HCT116 (cell line): Measurements from ENCODE around the gene ZNF862. TPM values are rescaled to one million over a fixed set of nuclear protein-coding genes. Genes with fewer than 3 reads are reported as not detected.

Experiments
- ATAC-seq: fragments of 200-7000 bp; cut with Tn5 transposase; 2 replicates; pipeline ENCODE4 v1.9.1; 2020; ENCODE audit warnings: mild to moderate bottlenecking, moderate library complexity
- BruUV-seq: library from RNA; stranded (reverse); fragments of 400-500 nt; replicated peaks from 2 replicates; lab custom pipeline; 2021; lab: Mats Ljungman, UMichigan
- CTCF ChIA-PET: fragments of 300-600 bp; sonication (Branson Sonifier 250); formaldehyde crosslinking; loops from one replicate; lab custom pipeline; 2021; ENCODE audit warnings: antibody characterized with exemption; lab: Charles Lee
- POLR2A ChIA-PET: fragments of 300-600, 350-600 bp; sonication (Branson Sonifier 250); formaldehyde crosslinking; loops from one replicate; lab custom pipeline; 2021; ENCODE audit warnings: antibody characterized with exemption; lab: Charles Lee
- RAD21 ChIA-PET, 2 experiments: fragments of 300-600 bp; sonication (Branson Sonifier 250); formaldehyde crosslinking; loops; one replicate each; lab custom pipeline; 2023; ENCODE audit warnings: low total read pairs in 2 of 2; ENCODE audit not compliant: uncharacterized antibody in 2 of 2, unreplicated experiment in 2 of 2, low non-redundant PET in 1 of 2; lab: Charles Lee
- DNase-seq: peaks from one replicate; pipeline ENCODE4 v3.0.0-alpha.2; 2010; ENCODE audit warnings: low read depth, low spot score
- H2AFZ ChIP-seq: fragments of 200-600 bp; shearing (Covaris generic), sonication (generic); 2 replicates; pipeline ENCODE4 v1.6.1; 2017; ENCODE audit warnings: low read depth, mixed run types, mixed read lengths, antibody characterized with exemption, low read length; ENCODE audit not compliant: poor library complexity, severe bottlenecking
- H3K27ac ChIP-seq: 2 replicates; pipeline ENCODE4 v1.5.1; 2012; ENCODE audit warnings: low read depth, low read length
- H3K27me3 ChIP-seq: fragments of 200-600 bp; sonication (generic); 2 replicates; pipeline ENCODE4 v1.6.1; 2016; ENCODE audit warnings: mixed run types, low read length, mixed read lengths; ENCODE audit not compliant: insufficient read depth
- H3K36me3 ChIP-seq, 2 experiments: fragments of 200-500 bp in 1 of 2; fragments of 200-600 bp in 1 of 2; sonication (Bioruptor generic) in 1 of 2; sonication (generic) in 1 of 2; 2 replicates each; pipeline versions ENCODE4 v1.5.1 to v1.6.1; 2014 to 2016; ENCODE audit warnings: low read length in 2 of 2, inconsistent platforms in 1 of 2, mixed read lengths in 1 of 2, mixed run types in 1 of 2; ENCODE audit not compliant: insufficient read depth in 2 of 2, control insufficient read depth in 1 of 2
- H3K4me1 ChIP-seq, 2 experiments: fragments of 200-600 bp in 1 of 2; sonication (generic) in 1 of 2; 2 replicates each; pipeline versions ENCODE4 v1.5.1 to v1.6.1; 2012 to 2017; ENCODE audit warnings: low read length in 2 of 2, inconsistent platforms in 1 of 2, mild to moderate bottlenecking in 1 of 2, mixed read lengths in 1 of 2, mixed run types in 1 of 2, moderate library complexity in 1 of 2; ENCODE audit not compliant: insufficient read depth in 2 of 2, control insufficient read depth in 1 of 2
- H3K4me2 ChIP-seq: fragments of 200-600 bp; sonication (generic); 2 replicates; pipeline ENCODE4 v1.6.1; 2017; ENCODE audit warnings: mixed run types, low read length, mixed read lengths
- H3K4me3 ChIP-seq, 2 experiments: fragments of 200-600 bp in 1 of 2; sonication (generic) in 1 of 2; replicated peaks in 1 of 2; 2 replicates each; pipeline ENCODE4 v1.5.1; 2011 to 2016; ENCODE audit warnings: low read length in 2 of 2, control low read depth in 1 of 2, low read depth in 1 of 2, mild to moderate bottlenecking in 1 of 2, mixed read lengths in 1 of 2, mixed run types in 1 of 2
- H3K79me2 ChIP-seq: fragments of 200-600 bp; sonication (generic); 2 replicates; pipeline ENCODE4 v1.6.1; 2017; ENCODE audit warnings: mild to moderate bottlenecking, mixed run types, low read length, moderate library complexity, mixed read lengths; ENCODE audit not compliant: insufficient read depth
- H3K9ac ChIP-seq: fragments of 200-600 bp; sonication (generic); 2 replicates; pipeline ENCODE4 v1.6.1; 2016; ENCODE audit warnings: low read length, mixed read lengths
- H3K9me2 ChIP-seq: fragments of 200-600 bp; sonication (generic), shearing (Covaris generic); 2 replicates; pipeline ENCODE4 v1.6.1; 2017; ENCODE audit warnings: mixed run types, mild to moderate bottlenecking, moderate library complexity; ENCODE audit not compliant: insufficient read depth
- H3K9me3 ChIP-seq, 2 experiments: fragments of 200-500 bp in 1 of 2; fragments of 200-600 bp in 1 of 2; sonication (Bioruptor generic) in 1 of 2; sonication (generic) in 1 of 2; 2 replicates each; pipeline ENCODE4 v1.6.1; 2014 to 2017; ENCODE audit warnings: low read length in 2 of 2, mixed read lengths in 2 of 2, inconsistent platforms in 1 of 2, low read depth in 1 of 2, mild to moderate bottlenecking in 1 of 2, mixed run types in 1 of 2, moderate library complexity in 1 of 2; ENCODE audit not compliant: control insufficient read depth in 1 of 2, insufficient read depth in 1 of 2
- H4K20me1 ChIP-seq: fragments of 200-600 bp; sonication (generic), shearing (Covaris generic); 2 replicates; pipeline ENCODE4 v1.6.1; 2017; ENCODE audit warnings: mixed run types, mild to moderate bottlenecking, moderate library complexity; ENCODE audit not compliant: insufficient read depth
- ATF3 ChIP-seq: IDR thresholded peaks from 2 replicates; pipeline ENCODE4 v1.6.1; 2012
- CEBPB ChIP-seq: IDR thresholded peaks from 2 replicates; pipeline ENCODE4 v1.6.1; 2012; ENCODE audit warnings: low read depth
- CTCF ChIP-seq, 3 experiments: fragments of 200-600 bp in 1 of 3; sonication (generic) in 1 of 3; IDR thresholded peaks in 2 of 3; conservative IDR thresholded peaks in 1 of 3; 2 replicates each; pipeline ENCODE4 v1.5.1; 2012 to 2017; ENCODE audit warnings: low read depth in 2 of 3, low read length in 2 of 3, antibody characterized with exemption in 1 of 3, borderline replicate concordance in 1 of 3, control low read depth in 1 of 3, mild to moderate bottlenecking in 1 of 3, mixed read lengths in 1 of 3, mixed run types in 1 of 3, moderate library complexity in 1 of 3; ENCODE audit not compliant: insufficient read depth in 1 of 3
- EZH2 ChIP-seq: fragments of 200-600 bp; sonication (generic); IDR thresholded peaks from 2 replicates; pipeline ENCODE4 v1.6.1; 2017; ENCODE audit warnings: antibody characterized with exemption, mixed run types
- EZH2phosphoT487 ChIP-seq: fragments of 200-600 bp; IDR thresholded peaks from 2 replicates; pipeline ENCODE4 v1.6.1; 2018; ENCODE audit warnings: antibody characterized with exemption, borderline replicate concordance
- FOSL1 ChIP-seq: IDR thresholded peaks from 2 replicates; pipeline ENCODE4 v1.6.1; 2012; ENCODE audit warnings: low read depth
- MAX ChIP-seq: IDR thresholded peaks from 2 replicates; pipeline ENCODE4 v1.6.1; 2012
- POLR2AphosphoS5 ChIP-seq: IDR thresholded peaks from 2 replicates; pipeline ENCODE4 v1.6.1; 2011; ENCODE audit warnings: mild to moderate bottlenecking, low read depth, low read length, moderate library complexity
- RAD21 ChIP-seq: IDR thresholded peaks from 2 replicates; pipeline ENCODE4 v1.6.1; 2012; ENCODE audit warnings: low read depth, mild to moderate bottlenecking
- REST ChIP-seq: IDR thresholded peaks from 2 replicates; pipeline ENCODE4 v1.6.1; 2012; ENCODE audit warnings: low read depth
- SIN3A ChIP-seq: IDR thresholded peaks from 2 replicates; pipeline ENCODE4 v1.6.1; 2012; ENCODE audit warnings: low read depth
- SP1 ChIP-seq: IDR thresholded peaks from 2 replicates; pipeline ENCODE4 v1.6.1; 2012; ENCODE audit warnings: low read depth
- SRF ChIP-seq: IDR thresholded peaks from 2 replicates; pipeline ENCODE4 v1.6.1; 2012; ENCODE audit warnings: low read depth
- TCF7L2 ChIP-seq: IDR thresholded peaks from 2 replicates; pipeline ENCODE4 v1.7.0; 2011; ENCODE audit warnings: borderline replicate concordance, inconsistent platforms; ENCODE audit not compliant: insufficient read depth, insufficient read length; ENCODE audit errors: extremely low read depth
- ZFX ChIP-seq: fragments of 450-650 bp; IDR thresholded peaks from 2 replicates; pipeline ENCODE4 v1.6.1; 2017
- ZNF274 ChIP-seq: fragments of 200-500 bp; sonication (Bioruptor generic); IDR thresholded peaks from 2 replicates; pipeline ENCODE4 v1.6.1; 2014; ENCODE audit warnings: mild to moderate bottlenecking, low read depth, low read length, inconsistent platforms
- intact Hi-C: fragments of 100-400 bp; cut with micrococcal nuclease; formaldehyde crosslinking; loops from 2 replicates; pipeline ENCODE4 v1.10.0; 2022
- total RNA-seq: library from RNA; stranded (reverse); gene quantifications from one replicate; pipeline ENCODE4 v1.2.1, GENCODE V29; 2021; ENCODE audit not compliant: unreplicated experiment
- TF ChIP-seq, protein P1 (sequence below): IDR thresholded peaks from 2 replicates; pipeline ENCODE4 v1.6.1; 2011; ENCODE audit warnings: mild to moderate bottlenecking, low read length, moderate library complexity; ENCODE audit not compliant: insufficient replicate concordance; ENCODE audit errors: extremely low read depth

Gene ZNF862
- total RNA-seq, 1 experiment from 2014 or later, result 8.5 TPM

DNA sequence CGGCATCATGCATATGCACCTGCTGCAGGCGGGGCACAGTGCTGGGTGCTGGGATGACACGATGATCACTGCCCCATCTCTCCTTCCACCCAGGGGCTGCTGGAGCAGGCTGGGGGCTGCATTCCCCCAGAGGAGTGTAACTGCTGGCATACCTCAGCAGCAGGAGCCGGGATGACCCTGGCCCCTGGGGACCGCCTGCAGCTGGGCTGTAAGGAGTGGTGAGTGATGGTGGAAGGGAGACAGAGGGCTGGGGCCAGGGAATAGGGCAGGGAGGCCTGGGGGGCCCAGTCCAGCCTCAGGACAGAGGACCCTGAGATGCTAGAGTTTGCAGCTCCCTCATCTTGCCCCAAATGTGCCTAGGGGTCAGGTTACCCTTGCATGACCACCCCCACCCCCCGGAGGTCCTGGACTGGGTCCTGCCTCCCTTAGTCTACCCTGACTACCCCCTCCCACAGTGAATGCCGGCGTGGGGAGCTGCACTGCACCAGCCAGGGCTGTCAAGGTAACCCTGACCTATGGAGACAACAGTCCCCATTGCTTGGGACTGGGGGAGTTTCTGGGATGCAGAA is 14.5 kb upstream of the ZNF862 start (continued):
- no peak for TF ChIP-seq SIN3A
- TF ChIP-seq MAX, result no peak
- TF ChIP-seq ATF3, result no peak
- TF ChIP-seq ZNF274, result no peak
- TF ChIP-seq, all 23 proteins: peak for 0

DNA sequence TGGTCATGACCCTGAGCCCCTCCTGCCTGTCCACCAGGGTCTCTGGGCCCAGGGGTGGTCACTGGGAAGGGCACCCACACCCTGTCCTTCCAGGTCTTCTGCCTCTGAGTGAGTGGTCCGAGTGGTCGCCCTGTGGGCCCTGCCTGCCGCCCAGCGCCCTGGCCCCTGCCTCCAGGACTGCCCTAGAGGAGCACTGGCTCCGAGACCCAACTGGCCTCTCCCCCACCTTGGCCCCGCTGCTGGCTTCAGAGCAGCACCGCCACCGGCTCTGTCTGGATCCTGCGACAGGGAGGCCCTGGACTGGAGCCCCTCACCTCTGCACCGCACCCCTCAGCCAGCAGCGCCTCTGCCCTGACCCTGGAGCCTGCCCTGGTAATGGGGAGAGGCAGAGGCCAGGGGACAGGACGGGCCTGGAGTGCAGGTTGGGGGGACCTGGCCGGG is 13.9 kb upstream of the ZNF862 start:
- Histone ChIP-seq H3K9me3 (no peaks in the 10 kb centered on the region), H3K36me3 (no peaks in the 10 kb centered on the region), H3K27me3 (no peaks in the 10 kb centered on the region), H3K79me2 (no peaks in the 10 kb centered on the region), H3K27ac (no peak overlapping the region), H3K9me2 (no peaks in the 10 kb centered on the region), H2AFZ (no peak overlapping the region), H3K4me2 (no peak overlapping the region), H3K4me3 (no peak overlapping the region), H3K4me1 (no peaks in the 10 kb centered on the region), H3K9ac (no peak overlapping the region), H4K20me1 (no peaks in the 10 kb centered on the region)
- ChIA-PET RAD21 (no interaction called here), CTCF (no interaction called here), POLR2A (no interaction called here)
- intact Hi-C loops, result no loop called here
- BruUV-seq, result no TSS peak
- ATAC-seq (no peak), DNase-seq (no peak)
- TF ChIP-seq MAX, result no peak
- no peak for TF ChIP-seq RAD21
- no peak for TF ChIP-seq TCF7L2
- TF ChIP-seq EZH2phosphoT487, result no peak
- TF ChIP-seq, protein P1, sequence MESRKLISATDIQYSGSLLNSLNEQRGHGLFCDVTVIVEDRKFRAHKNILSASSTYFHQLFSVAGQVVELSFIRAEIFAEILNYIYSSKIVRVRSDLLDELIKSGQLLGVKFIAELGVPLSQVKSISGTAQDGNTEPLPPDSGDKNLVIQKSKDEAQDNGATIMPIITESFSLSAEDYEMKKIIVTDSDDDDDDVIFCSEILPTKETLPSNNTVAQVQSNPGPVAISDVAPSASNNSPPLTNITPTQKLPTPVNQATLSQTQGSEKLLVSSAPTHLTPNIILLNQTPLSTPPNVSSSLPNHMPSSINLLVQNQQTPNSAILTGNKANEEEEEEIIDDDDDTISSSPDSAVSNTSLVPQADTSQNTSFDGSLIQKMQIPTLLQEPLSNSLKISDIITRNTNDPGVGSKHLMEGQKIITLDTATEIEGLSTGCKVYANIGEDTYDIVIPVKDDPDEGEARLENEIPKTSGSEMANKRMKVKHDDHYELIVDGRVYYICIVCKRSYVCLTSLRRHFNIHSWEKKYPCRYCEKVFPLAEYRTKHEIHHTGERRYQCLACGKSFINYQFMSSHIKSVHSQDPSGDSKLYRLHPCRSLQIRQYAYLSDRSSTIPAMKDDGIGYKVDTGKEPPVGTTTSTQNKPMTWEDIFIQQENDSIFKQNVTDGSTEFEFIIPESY, result no peak
- no peak for TF ChIP-seq ZNF274
- TF ChIP-seq CEBPB, result no peak
- no peak for TF ChIP-seq REST
- no peak for TF ChIP-seq CTCF (IDR thresholded peaks at IDR 0.05 in 2 of 3, conservative IDR thresholded peaks at IDR 0.05 in 1 of 3; ENCODE audit: borderline replicate concordance in 1 of 3, insufficient read depth in 1 of 3, low read depth in 2 of 3, low read length in 2 of 3)
- no peak for TF ChIP-seq ZFX
- TF ChIP-seq SRF, result no peak
- no peak for TF ChIP-seq POLR2AphosphoS5
- TF ChIP-seq EZH2, result no peak
- TF ChIP-seq FOSL1, result no peak
- no peak for TF ChIP-seq SP1
